NCI-H510A treated with DMSO at 0.1 percent for 48 hours (cell line): ENCODE measurements around the gene C19orf73.
"Not testable (repeated sequence)": the region's sequence is repeated elsewhere in the genome, so short reads cannot be mapped to it uniquely, and the experiment has no call there.

Experiments used
- DNase-seq: peaks from one replicate; lab custom pipeline; 2025; lab: John Stamatoyannopoulos, UW

The C19orf73 gene

GRCh38 chr19:49101160-49101559, 17.8 kb downstream of the C19orf73 start:
- no peak for DNase-seq

GRCh38 chr19:49098795-49099194, 20.1 kb downstream of the C19orf73 start:
- no peak for DNase-seq

DNA sequence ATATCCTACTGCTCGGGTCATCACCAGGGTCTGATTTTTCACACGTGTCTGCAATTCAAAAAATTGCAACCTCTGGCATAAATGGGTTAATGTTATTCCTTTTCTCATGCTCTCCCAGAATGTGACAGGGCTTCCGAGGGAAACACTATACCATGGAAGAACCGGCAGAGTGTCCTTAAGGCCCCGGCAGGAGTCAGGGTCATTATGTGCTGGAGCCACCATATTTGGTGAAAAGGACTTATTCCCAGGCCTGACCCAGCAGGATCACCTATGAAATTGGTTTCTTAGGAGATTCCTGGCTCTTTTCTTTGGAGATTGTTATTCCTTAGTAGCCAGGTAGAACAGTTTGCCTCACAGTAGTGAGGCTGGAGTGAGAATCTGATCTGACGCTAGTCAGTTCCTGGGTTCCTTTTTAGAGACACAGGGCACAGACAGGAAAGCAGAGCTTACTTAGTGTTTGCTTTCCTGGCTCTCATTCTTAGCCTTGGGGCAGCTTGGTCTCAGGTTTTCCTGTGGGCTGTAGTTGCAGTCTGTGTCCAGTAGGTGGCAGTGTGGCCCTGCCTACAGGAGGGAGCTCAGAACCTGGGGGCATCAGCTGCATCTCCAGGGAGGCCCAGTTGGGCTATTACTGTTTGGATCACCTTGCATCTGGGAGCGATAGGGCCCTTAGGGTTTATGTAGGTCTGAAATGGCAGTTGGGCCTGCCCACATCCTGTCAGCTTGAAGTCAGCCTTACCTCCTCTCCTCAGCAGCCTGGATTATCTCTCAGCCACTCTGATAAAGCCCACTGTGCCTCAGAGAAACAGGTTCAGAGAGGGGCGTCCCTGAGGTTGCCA, 21.3 kb downstream of the C19orf73 start:
- peak; percentile 70 for DNase-seq

DNA sequence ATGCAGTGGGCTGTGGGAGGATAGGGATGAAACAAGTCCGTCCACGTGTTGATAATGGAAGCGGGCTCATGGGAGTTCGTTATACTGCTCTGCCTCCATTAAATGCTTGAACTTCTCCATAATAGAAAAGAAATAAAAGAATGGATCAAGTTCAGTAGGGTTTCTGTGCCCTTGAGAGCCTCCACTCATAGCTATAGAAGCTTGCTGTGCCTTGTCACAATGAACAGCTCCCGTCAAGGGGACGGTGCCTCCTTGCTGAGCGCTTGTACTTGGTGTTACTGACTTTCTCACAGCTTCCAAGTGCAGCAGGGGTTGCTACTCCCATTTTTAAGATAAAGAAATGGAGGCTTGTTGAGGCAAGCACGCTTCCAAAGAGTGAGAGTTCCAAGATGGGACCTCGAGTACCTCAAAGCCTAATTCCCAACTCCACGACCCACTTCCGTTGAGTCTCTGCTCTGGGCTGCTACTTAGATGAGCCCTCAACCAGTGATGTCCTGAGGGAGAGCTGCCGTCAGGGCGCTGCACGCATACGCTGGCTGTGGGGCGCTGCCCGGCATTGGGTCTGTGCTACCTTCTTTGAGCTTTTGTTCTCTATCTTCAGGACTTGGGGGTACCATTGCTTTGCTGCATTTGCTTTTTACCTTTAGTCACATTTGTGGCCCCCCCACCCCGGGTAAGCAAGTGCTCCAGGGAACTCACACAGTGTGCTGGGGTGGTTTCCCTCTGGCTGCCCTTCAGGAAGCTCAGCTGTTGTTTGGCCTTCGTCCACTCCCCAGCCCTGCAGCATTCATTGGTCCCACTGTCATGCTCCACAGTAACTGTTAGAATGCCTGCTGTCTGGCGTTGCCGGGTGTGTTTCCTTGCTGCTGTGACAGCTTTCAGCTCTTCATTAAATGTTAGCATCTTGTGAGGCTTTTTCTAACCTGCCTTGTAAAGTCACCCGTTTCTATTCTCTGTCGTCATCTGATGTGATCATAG, 24.1 kb downstream of the C19orf73 start:
- no peak for DNase-seq

DNA sequence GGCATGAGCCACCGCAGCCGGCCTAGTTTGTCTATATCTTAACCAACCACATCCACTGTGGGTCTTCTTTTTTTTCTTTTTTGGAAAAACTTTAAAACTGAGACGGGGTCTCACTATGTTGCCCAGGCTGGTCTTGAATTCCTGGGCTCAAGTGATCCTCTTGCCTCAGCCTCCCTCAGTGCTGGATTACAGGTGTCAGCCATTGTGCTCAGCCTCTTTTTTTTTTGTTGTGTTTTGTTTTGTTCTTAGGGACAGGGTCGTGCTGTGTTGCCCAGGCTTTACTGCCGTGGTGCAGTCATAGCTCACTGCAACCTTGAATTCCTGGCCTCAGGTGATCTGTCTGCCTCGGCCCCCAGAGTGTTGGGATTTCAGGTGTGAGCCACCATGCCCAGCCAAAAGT, 26.3 kb downstream of the C19orf73 start:
- no peak for DNase-seq

GRCh38 chr19:49091391-49092038, 27.4 kb downstream of the C19orf73 start:
- DNase-seq: no peak

DNA sequence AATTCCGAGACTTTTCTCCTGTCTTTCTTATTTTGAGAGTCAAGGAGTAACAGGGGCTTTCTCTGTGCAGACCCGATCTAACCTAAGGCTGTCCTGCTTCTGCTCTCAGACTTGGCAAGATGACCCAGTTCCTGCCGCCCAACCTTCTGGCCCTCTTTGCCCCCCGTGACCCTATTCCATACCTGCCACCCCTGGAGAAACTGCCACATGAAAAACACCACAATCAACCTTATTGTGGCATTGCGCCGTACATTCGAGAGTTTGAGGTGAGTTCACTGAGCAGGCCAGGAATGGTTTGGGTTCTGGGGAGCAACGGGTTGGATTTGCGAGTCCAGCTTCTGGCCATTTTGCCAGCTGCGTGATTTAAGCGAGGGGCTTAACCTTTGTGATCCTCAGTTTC, 32.6 kb downstream of the C19orf73 start:
- no peak for DNase-seq

- DNase-seq: no peak
Observed at GRCh38 chr19:49085868-49086232, 33.1 kb downstream of the C19orf73 start.

DNA sequence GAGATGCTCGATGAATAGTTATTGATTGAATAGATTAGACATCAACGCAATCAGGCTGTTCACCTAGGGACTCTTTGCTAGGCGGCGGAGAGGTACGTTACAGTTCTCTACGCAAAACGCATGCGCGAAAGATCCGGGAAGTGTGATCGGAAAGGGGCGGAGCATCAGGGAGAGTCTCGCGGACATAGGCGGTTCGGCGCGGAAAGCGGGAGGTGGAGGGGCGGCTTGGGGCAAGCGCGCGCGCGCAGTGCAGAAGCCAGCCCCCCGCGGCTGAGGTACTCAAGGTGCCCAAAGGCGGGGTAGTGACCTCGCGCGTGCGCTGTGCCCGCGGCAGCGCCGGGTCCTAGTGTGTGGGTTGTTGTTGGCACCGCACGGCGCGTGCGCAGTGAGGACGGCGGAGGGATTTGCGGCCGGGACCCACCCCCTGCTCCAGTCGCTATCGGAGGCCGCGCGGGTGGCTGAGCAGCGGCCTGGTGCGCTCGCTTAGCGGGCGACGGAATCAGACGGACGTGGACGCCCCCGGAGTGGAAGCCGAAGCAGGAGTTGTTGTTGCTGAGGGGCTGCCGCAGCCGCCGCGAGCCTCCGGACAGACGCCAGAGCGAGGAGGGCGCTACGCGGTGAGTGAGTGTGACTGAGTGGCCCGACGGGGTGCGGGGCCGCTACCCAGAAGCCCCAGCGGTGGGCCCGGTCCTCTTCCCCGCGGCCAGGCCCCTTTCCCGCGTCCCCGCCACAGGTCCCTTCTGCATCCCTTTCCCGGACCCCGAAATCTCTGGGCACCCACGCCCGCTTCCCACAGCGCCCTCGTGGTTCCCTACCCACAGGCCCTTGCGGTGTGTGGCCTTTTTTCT, 33.7 kb downstream of the C19orf73 start, which contains the start of gene SNRNP70:
TSS of gene SNRNP70 (plus strand) at position 432 of the 848 bp plus-strand sequence. CDS start 964 bp downstream, outside the sequence.
- DNase-seq: peak; percentile 98

GRCh38 chr19:49084206-49085019, 34.5 kb downstream of the C19orf73 start:
- no peak for DNase-seq

- no peak for DNase-seq
Observed at GRCh38 chr19:49081273-49081672, 37.7 kb downstream of the C19orf73 start.

DNA sequence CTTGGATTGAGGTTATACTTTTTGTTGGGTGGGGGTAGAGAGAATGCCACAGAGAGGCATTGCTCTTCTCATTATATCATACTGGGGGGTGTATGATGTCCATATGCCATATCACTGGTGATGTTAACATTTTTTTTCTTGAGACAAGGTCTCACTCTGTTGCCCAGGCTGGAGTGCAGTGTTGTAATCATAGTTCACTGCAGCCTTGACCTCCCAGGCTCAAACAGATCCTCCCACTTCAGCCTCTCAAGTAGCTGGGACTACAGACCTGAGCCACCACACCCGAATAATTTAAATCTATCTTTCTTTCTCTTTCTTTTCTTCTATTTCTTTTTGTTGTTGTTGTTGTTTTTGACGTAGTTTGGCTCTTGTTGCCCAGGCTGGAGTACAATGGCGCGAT, 38.6 kb downstream of the C19orf73 start:
- no peak for DNase-seq

- not testable (repeated sequence) for DNase-seq
Observed at GRCh38 chr19:49074869-49075268, 44.1 kb downstream of the C19orf73 start.

DNA sequence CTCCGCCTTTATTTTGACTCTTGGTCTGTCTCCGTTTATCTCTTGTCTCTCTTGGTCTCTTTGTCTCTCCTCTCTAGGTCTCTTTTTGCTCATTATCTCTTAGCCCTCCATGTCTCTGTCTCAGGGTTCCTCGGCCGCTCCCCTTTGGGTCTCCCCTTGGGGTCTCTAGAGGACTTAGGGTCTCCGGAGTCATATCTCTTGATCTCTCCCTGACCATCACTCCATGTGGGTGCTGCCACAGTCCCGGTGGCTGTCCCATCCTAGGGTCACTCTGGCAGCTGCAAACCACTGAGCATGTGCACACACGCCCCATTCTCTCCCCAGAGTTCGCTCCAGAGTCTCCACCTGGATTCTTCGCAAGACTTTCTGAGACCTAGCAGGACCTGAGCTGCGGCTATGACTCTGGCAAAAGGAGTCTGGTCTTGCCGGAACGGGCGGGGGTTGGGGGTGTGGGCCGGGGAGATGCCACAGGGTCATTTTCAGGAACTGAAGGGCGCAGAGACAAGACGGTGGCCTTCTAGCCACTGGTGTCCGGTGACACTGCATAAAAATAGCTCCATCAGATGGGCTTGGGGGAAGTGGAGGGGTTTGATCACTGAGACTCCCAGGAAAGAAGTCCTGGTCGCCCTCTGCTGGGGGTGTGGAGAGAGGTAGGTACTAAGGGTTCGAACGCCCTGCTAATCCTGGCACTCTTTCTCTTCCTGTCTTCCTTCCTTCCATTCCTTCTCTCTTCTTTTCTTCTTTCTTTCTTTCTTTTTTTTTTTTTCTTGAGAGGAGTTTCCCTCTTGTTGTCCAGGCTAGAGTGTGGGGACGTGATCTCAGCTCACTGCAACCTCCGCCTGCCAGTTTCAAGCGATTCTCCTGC, 45.2 kb downstream of the C19orf73 start:
- DNase-seq: peak; percentile 17

- DNase-seq: no peak
Observed at GRCh38 chr19:49071860-49072547, 46.9 kb downstream of the C19orf73 start.

- DNase-seq: no peak
Observed at GRCh38 chr19:49070416-49070815, 48.5 kb downstream of the C19orf73 start.

DNA sequence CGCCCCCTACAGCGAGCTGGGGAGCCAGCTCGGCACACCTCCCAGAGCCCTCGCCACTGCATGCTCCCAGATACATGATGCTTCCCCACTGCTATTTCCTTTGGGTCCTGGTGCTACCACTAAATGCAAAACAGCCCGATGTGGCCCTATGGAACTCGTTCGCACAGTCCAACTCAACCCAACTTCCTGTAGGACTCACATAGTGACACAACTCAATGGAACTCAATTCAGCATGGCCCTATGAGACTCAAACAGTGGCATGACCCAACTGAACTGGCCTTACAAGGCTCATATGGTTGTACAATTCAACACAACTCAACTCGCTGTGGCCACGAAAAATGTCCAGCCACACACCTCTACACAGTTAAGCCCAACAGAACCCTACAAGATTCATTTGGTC, 49.9 kb downstream of the C19orf73 start:
- no peak for DNase-seq
